ENCODE data around the gene SPIN2B. TPM values are rescaled to one million over a fixed set of nuclear protein-coding genes. Genes with fewer than 3 reads are reported as not detected.

Gene SPIN2B
- total RNA-seq, 3 donors from 2014 or later: 7.3 to 10.8 (median 10.6) TPM

DNA sequence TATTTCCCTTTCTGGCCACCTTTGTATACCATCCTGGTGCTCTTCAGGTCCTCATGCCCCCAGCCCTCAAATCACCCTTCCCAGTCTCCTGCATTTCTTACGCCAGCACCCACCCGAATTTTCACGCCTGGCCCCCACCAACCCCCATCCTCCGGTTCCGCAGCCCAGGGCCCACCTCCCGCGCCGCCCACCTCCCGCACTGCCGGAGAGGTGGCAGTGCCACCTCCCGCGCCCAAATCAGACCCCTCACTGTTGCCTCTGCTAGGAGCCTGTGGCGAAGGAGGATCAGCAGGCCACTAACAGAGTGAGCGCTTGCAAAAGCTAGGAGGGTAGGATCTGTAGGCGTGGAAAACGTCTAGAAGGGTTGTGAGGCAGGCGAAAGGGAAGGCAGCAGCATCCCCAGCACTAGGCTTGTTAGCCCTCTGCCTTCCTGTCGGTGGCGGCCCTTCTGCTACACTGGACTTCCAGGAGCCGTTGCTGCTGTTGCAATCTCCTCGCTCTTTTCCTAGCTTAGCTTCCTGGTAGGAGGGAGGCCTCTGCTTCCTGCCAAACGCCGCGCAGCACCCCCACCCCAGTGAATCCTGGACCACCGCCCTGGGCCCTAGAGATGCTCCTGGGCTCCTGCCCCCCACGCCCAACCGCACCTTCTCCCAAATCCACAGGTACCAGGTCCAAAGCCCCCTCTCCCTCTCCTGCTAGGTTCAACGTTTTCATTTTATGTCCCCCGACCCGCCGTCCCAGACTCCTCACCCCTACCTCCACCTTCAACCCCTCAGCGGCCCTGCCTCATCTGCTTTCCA is 51.0 kb downstream of the SPIN2B start:
- no peak for TF ChIP-seq POLR2AphosphoS5 (IDR thresholded peaks at IDR 0.05)
- intact Hi-C loops (cut with DNase I; ENCODE audit: low total_unique reads): no loop called here
- H3K27me3 ChIP-seq: peaks cover 0 to 30% of the 10 kb centered on the region in 2 donors
- no peak overlapping the region for H3K27ac ChIP-seq
- H3K4me1 ChIP-seq: no peaks in the 10 kb centered on the region
- no peaks in the 10 kb centered on the region for H3K9me3 ChIP-seq
- no peaks in the 10 kb centered on the region for H3K36me3 ChIP-seq
- no peak overlapping the region for H3K4me3 ChIP-seq
- no peak for DNase-seq (ENCODE audit: low spot score in 2 of 2)

Other genes starting within 250 kb of the SPIN2B start
- gene SPIN3, start 126.0 kb downstream of the SPIN2B start, total RNA-seq: 10 to 100 TPM; 13.4 to 17.1 (median 13.8) TPM
- 1 to 10 TPM in 1 of 3 donors, under 1 TPM in 2; 0.32 to 1.3 (median 0.73) TPM for gene SPIN2A, start 15.8 kb upstream of the SPIN2B start, total RNA-seq
- 10 to 100 TPM in 2 of 3 donors, under 1 TPM in 1; 0.64 to 52.7 (median 30.2) TPM for gene FAAH2, start 165.2 kb upstream of the SPIN2B start, total RNA-seq